ENCODE data around the gene CHST13.

The CHST13 gene

GRCh38 chr3:126488185-126488584, 35.8 kb upstream of the CHST13 start:
- no peak for DNase-seq

- DNase-seq, result no peak
Observed at GRCh38 chr3:126488886-126489569, 34.9 kb upstream of the CHST13 start.

GRCh38 chr3:126490619-126491018, 33.3 kb upstream of the CHST13 start:
- no peak for DNase-seq

GRCh38 chr3:126491221-126492013, 32.5 kb upstream of the CHST13 start:
- no peak for DNase-seq

GRCh38 chr3:126493051-126493450, 30.9 kb upstream of the CHST13 start:
- no peak for DNase-seq

- DNase-seq, result no peak
Observed at GRCh38 chr3:126493739-126494138, 30.2 kb upstream of the CHST13 start.

GRCh38 chr3:126494204-126494969, 29.6 kb upstream of the CHST13 start:
- DNase-seq, result no peak

GRCh38 chr3:126494970-126495230, 29.1 kb upstream of the CHST13 start:
- DNase-seq, result no peak

GRCh38 chr3:126495786-126496185, 28.2 kb upstream of the CHST13 start:
- DNase-seq, result no peak

- DNase-seq, result no peak
Observed at GRCh38 chr3:126496894-126497850, 26.8 kb upstream of the CHST13 start.

- no peak for DNase-seq
Observed at GRCh38 chr3:126497956-126498355, 26.0 kb upstream of the CHST13 start.

GRCh38 chr3:126498461-126498860, 25.5 kb upstream of the CHST13 start:
- no peak for DNase-seq

- no peak for DNase-seq
Observed at GRCh38 chr3:126498929-126499328, 25.0 kb upstream of the CHST13 start.

- no peak for DNase-seq
Observed at GRCh38 chr3:126499401-126499800, 24.6 kb upstream of the CHST13 start.

- no peak for DNase-seq
Observed at GRCh38 chr3:126500016-126500415, 23.9 kb upstream of the CHST13 start.

GRCh38 chr3:126501054-126501453, 22.9 kb upstream of the CHST13 start:
- DNase-seq, result no peak

- no peak for DNase-seq
Observed at GRCh38 chr3:126501736-126502135, 22.2 kb upstream of the CHST13 start.

- no peak for DNase-seq
Observed at GRCh38 chr3:126502656-126503055, 21.3 kb upstream of the CHST13 start.

GRCh38 chr3:126503701-126504100, 20.3 kb upstream of the CHST13 start:
- DNase-seq, result no peak

GRCh38 chr3:126507886-126508285, 16.1 kb upstream of the CHST13 start:
- no peak for DNase-seq

- DNase-seq, result no peak
Observed at GRCh38 chr3:126508564-126508964, 15.4 kb upstream of the CHST13 start.

- DNase-seq, result no peak
Observed at GRCh38 chr3:126509597-126510307, 14.2 kb upstream of the CHST13 start.

Data from islet precursor cell (in vitro differentiated cells).